Thoracic aorta (tissue), 2 donors: ENCODE measurements around the gene LAMA5. TPM values are rescaled to one million over a fixed set of nuclear protein-coding genes. Genes with fewer than 3 reads are reported as not detected.

Experiments used
- ATAC-seq: fragments of 150-250 bp; one replicate; pipeline ENCODE4 v1.8.0; 2017; ENCODE audit warnings: low read depth; ENCODE audit not compliant: insufficient number of reproducible peaks, low FRiP score
- DNase-seq: peaks from one replicate; pipeline ENCODE4 v3.0.0-alpha.2; 2020; ENCODE audit warnings: low spot score
- H3K27ac ChIP-seq, 2 donors: fragments of 200-600 bp; sonication (generic); 1 replicate in 1 of 2; 2 replicates in 1 of 2; pipeline ENCODE4 v1.5.1; 2016; ENCODE audit warnings: mild to moderate bottlenecking in 2 of 2, moderate library complexity in 2 of 2
- H3K27me3 ChIP-seq: fragments of 200-600 bp; sonication (generic); replicated peaks from 2 replicates; pipeline ENCODE4 v1.6.0; 2016; ENCODE audit warnings: mild to moderate bottlenecking; ENCODE audit not compliant: insufficient read depth
- H3K36me3 ChIP-seq: fragments of 200-600 bp; sonication (generic); one replicate; pipeline ENCODE4 v1.5.1; 2016
- H3K4me1 ChIP-seq, 2 donors: fragments of 200-600 bp; sonication (generic); 1 replicate in 1 of 2; 2 replicates in 1 of 2; pipeline versions ENCODE4 v1.5.1 to v1.6.0; 2016; ENCODE audit warnings: low read depth in 2 of 2, mild to moderate bottlenecking in 1 of 2; ENCODE audit not compliant: control insufficient read depth in 1 of 2
- H3K4me3 ChIP-seq: fragments of 200-600 bp; sonication (generic); 2 replicates; pipeline ENCODE4 v1.5.1; 2016; ENCODE audit warnings: mild to moderate bottlenecking
- H3K9me3 ChIP-seq: fragments of 200-600 bp; sonication (generic); 2 replicates; pipeline ENCODE4 v1.5.1; 2016
- CTCF ChIP-seq: fragments of 200-600 bp; sonication (generic); IDR thresholded peaks from one replicate; pipeline ENCODE4 v1.5.1; 2019; ENCODE audit warnings: antibody characterized with exemption
- total RNA-seq, 2 donors: library from RNA; depleted of rRNA; stranded (reverse); fragments of >200 nt; gene quantifications; one replicate each; pipeline versions ENCODE4 v1.1.0 to v1.2.3, GENCODE V29; 2016

Gene LAMA5
- total RNA-seq, 2 donors from 2014 or later: 289 to 333 TPM

DNA sequence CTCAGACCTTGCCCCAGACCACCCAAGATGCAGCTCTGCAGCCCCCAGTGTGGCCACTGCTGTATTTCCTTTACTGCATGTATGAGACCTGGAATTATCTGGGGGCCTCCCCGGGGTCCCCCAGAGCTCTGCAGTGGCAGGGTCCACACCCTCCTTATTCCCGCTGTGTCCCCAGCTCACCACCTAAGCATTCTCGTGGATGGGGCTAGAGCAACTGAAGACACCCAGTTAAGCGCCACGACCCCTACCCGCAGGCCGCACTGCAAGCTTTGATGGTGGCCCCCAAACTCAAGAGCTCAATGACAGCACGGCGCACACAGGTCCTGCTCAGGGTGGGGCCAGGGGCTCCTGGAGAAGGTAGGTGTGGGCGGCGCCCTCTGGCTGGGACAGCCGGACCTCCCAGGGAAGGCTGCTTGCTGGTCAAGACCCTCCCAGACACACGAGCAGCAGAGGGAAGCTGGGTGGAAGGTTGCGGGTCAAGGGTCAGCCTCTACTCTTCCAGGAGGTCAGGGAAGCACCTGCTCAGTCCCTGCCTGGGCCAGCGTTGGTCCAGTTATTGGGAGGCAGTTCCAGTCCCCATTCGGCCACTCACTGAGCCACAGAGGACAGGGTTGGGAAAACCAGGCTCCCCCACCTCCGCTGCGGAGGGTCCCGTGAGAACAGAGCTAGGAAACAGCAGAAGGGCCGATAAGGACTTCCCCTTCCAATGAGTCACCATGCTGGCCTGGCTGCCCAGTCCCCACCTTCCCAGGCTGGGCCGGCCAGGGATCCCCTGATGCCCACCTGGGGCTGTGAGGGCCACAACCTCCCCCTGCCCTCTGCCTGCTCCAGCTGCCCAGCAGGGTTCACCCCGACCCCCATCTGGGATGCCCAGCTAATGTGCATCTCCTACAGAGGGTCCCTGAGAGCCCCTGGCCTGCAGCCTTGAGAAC is 2.9 kb downstream of the LAMA5 start:
- peak overlapping the region; percentile 83 to 95 for H3K27ac ChIP-seq
- no peak for ATAC-seq
- DNase-seq: no peak
- no peaks in the 10 kb centered on the region for H3K9me3 ChIP-seq
- peak overlapping the region; percentile 97 for H3K4me3 ChIP-seq
- TF ChIP-seq CTCF: no peak
- no peaks in the 10 kb centered on the region for H3K36me3 ChIP-seq
- H3K27me3 ChIP-seq: no peaks in the 10 kb centered on the region
- peaks cover 60 to 87% of the 10 kb centered on the region in 2 donors for H3K4me1 ChIP-seq

DNA sequence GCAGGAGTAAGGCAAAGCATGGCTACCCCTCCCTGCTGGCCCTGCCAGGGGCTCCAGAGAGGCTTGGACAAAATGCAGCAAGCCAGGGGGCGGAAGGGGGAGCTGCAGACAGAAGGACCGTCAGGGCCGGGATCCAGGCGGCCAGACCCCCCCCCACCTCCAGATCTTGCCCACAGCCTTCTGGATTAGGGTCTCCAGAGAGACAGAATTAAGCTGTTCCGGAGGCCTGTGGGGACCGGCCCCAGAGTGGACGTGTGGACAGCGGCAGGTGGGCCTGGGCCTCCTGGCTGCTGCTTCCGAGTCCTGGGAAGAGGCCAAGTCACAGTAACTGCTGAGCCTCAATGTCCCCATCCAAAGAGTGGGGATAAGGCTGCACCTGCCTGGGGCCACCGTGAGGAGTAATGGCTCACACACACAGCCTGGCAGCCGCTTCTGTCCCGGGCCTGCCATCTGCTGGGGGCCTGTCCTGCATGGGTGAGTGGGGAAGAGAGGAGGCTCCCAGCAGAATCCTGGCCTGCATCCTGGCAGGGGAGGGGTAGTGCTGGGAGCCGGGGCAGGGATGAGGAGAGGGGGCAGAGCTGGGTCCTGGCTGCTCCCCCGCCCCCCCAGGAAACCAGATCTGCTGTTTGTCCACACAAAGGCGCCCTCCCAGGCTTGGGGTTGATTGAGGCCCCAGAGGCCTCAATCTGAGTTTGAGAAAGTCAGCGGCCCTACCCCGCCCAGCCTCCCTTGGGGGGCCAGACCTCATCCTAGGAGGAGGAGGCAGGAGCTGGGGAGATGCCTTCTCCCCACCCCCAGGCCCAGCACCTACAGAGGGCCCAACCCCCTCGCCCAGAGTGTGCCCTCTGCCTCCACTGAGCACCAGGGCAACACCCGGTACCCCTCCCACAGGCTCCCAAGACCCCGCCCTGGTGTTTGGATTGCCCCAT is 3.9 kb downstream of the LAMA5 start:
- H3K4me1 ChIP-seq: peaks cover 60 to 87% of the 10 kb centered on the region in 2 donors
- TF ChIP-seq CTCF: no peak
- no peaks in the 10 kb centered on the region for H3K36me3 ChIP-seq
- H3K9me3 ChIP-seq: no peaks in the 10 kb centered on the region
- H3K4me3 ChIP-seq: no peak overlapping the region
- peak overlapping the region; percentile 20 to 95 for H3K27ac ChIP-seq
- no peaks in the 10 kb centered on the region for H3K27me3 ChIP-seq
- ATAC-seq (no peak), DNase-seq (no peak)

DNA sequence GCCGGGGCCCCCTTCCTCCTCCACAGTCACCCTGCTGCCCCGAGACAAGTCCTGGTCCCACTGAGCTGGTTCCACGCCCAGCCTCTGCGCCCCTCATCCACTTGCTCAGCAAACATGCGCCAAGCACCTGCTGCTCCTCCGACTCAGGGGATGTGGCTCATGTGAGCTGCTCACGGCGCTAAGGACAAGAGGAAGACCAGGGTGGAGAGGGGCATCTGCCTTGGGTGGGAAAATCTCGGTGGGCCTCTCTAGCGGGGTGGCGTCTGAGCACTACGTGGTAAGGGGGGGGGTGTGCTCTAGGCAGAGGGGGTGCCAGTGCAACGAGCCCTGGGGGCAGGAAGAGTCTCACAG is 4.5 kb downstream of the LAMA5 start:
- Histone ChIP-seq H3K4me3 (peak overlapping the region; percentile 16), H3K27ac (peak overlapping the region; percentile 20 to 95), H3K4me1 (peaks cover 60 to 87% of the 10 kb centered on the region in 2 donors), H3K9me3 (no peaks in the 10 kb centered on the region), H3K36me3 (no peaks in the 10 kb centered on the region), H3K27me3 (no peaks in the 10 kb centered on the region)
- no peak for TF ChIP-seq CTCF
- no peak for ATAC-seq
- no peak for DNase-seq

DNA sequence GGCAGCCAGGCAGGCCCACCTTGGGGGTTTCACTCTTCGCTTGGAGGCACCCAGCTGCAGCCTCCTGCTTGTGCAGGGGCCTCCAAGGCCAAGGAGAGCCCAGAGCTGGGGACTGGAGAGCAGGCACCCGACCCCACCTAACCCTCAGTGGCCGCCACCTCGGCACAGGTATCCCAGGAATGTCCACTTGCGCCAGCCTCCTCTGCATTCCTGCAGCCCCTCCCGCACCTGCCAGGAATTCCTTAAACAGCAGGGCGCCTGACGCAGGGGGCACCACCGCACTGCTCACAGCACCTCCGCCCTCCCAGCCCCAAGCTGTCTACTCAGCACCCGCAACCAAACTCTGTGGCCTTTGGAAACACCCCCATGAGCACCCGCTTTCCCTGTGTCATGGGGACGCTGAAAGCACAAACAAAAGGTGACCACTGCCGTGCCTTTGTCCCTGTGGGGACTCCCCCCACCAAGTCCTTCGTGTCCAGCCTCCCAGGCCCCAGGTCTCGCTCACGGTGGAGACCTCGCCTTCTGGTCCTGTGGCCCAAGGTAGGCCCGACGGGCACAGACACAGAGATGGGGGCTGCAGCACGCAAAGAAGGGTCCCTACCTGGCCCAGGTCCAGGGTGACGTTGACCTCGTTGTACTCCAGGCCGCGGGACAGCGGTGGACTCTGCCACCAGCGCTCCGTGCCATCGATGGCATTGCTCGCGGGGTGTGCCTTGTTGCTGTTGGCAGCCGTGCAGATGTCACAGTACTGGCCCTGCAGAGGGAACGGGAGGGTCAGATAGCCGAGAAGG is 5.1 kb downstream of the LAMA5 start:
- DNase-seq: no peak
- no peak for TF ChIP-seq CTCF
- H3K9me3 ChIP-seq: no peaks in the 10 kb centered on the region
- H3K4me1 ChIP-seq: peaks cover 62 to 90% of the 10 kb centered on the region in 2 donors
- H3K4me3 ChIP-seq: peak overlapping the region; percentile 16
- no peak for ATAC-seq
- H3K27me3 ChIP-seq: no peaks in the 10 kb centered on the region
- H3K27ac ChIP-seq: peak overlapping the region; percentile 40 to 95
- H3K36me3 ChIP-seq: no peaks in the 10 kb centered on the region
